DND-41 (cell line): Measurements from ENCODE around the gene MED22.
"Not testable (repeated sequence)": the region's sequence is repeated elsewhere in the genome, so short reads cannot be mapped to it uniquely, and the experiment has no call there.

ENCODE experiments used
- ATAC-seq: fragments of 200-7000 bp; cut with Tn5 transposase; 3 replicates; pipeline ENCODE4 v1.9.1; 2021; ENCODE audit warnings: low read depth; ENCODE audit not compliant: insufficient read depth
- DNase-seq: peaks from one replicate; pipeline ENCODE4 v3.0.0-alpha.2; 2020
- H2AFZ ChIP-seq: 2 replicates; pipeline ENCODE4 v1.6.0; 2012; ENCODE audit warnings: low read depth, low read length
- H3K27ac ChIP-seq: 2 replicates; pipeline ENCODE4 v1.5.1; 2012; ENCODE audit warnings: low read length, inconsistent platforms
- H3K27me3 ChIP-seq: fragments of 200-600 bp; sonication (generic); 2 replicates; pipeline ENCODE4 v1.6.0; 2012; ENCODE audit warnings: low read length, mild to moderate bottlenecking, inconsistent platforms; ENCODE audit not compliant: insufficient read depth, poor library complexity
- H3K36me3 ChIP-seq: 2 replicates; pipeline ENCODE4 v1.5.1; 2012; ENCODE audit warnings: low read length, inconsistent platforms; ENCODE audit not compliant: insufficient read depth
- H3K4me1 ChIP-seq: 2 replicates; pipeline ENCODE4 v1.5.1; 2012; ENCODE audit warnings: mild to moderate bottlenecking, low read length; ENCODE audit not compliant: insufficient read depth
- H3K4me2 ChIP-seq: 2 replicates; pipeline ENCODE4 v1.6.0; 2012; ENCODE audit warnings: mild to moderate bottlenecking, moderate library complexity, low read length, inconsistent platforms; ENCODE audit not compliant: insufficient read depth
- H3K4me3 ChIP-seq, 2 experiments: fragments of 200-600 bp in 1 of 2; shearing (Covaris generic) in 1 of 2; 2 replicates each; pipeline ENCODE4 v1.5.1; 2012 to 2016; ENCODE audit warnings: inconsistent platforms in 2 of 2, low read length in 2 of 2, mild to moderate bottlenecking in 2 of 2, low read depth in 1 of 2, moderate library complexity in 1 of 2
- H3K79me2 ChIP-seq: 2 replicates; pipeline ENCODE4 v1.6.0; 2012; ENCODE audit warnings: low read length, inconsistent platforms; ENCODE audit not compliant: insufficient read depth
- H3K9ac ChIP-seq: 2 replicates; pipeline ENCODE4 v1.6.0; 2012; ENCODE audit warnings: low read depth, mild to moderate bottlenecking, inconsistent platforms, low read length, moderate library complexity
- H3K9me3 ChIP-seq: 2 replicates; pipeline ENCODE4 v1.5.1; 2012; ENCODE audit warnings: low read length, moderate library complexity, mild to moderate bottlenecking, inconsistent platforms; ENCODE audit not compliant: insufficient read depth, severe bottlenecking
- H4K20me1 ChIP-seq: 2 replicates; pipeline ENCODE4 v1.6.0; 2012; ENCODE audit warnings: low read length; ENCODE audit not compliant: insufficient read depth
- CTCF ChIP-seq: IDR thresholded peaks from 2 replicates; pipeline ENCODE4 v1.5.1; 2012; ENCODE audit warnings: borderline replicate concordance, low read length, moderate library complexity, mild to moderate bottlenecking; ENCODE audit not compliant: poor library complexity, severe bottlenecking; ENCODE audit errors: extremely low read depth
- EZH2 ChIP-seq: IDR thresholded peaks from 3 replicates; pipeline ENCODE4 v1.6.1; 2012; ENCODE audit warnings: borderline replicate concordance, low read depth, mild to moderate bottlenecking, moderate library complexity, low read length, inconsistent platforms; ENCODE audit not compliant: severe bottlenecking

MED22 gene

DNA sequence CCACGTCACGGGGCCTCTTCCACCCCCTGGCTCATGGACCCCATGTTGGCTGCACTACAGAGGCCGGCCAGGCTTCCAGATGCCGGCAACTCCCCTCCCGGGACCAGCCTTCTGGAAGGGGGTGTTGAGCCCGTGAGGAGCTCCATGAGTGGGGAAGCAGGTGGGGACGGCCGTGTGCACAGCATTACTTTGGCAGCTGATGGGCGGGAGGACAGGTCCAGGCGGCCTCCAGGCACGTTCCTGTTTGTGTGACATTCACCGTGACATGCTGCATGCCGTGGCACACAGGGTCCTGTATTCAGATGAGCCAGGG lies 43.8 kb downstream of the MED22 start:
- H3K4me3 ChIP-seq, result no peak overlapping the region
- DNase-seq (no peak), ATAC-seq (no peak)
- H3K36me3 ChIP-seq, result no peaks in the 10 kb centered on the region
- no peaks in the 10 kb centered on the region for H4K20me1 ChIP-seq
- H3K27me3 ChIP-seq, result no peaks in the 10 kb centered on the region
- H3K9me3 ChIP-seq, result no peaks in the 10 kb centered on the region
- H2AFZ ChIP-seq, result no peak overlapping the region
- H3K79me2 ChIP-seq, result no peaks in the 10 kb centered on the region
- TF ChIP-seq EZH2 (no peak), CTCF (no peak)
- no peaks in the 10 kb centered on the region for H3K4me1 ChIP-seq
- H3K27ac ChIP-seq, result no peak overlapping the region
- H3K9ac ChIP-seq, result no peak overlapping the region
- no peak overlapping the region for H3K4me2 ChIP-seq

GRCh38 chr9:133303266-133304157 lies 44.4 kb downstream of the MED22 start:
- ATAC-seq, result no peak
- Histone ChIP-seq H4K20me1 (no peaks in the 10 kb centered on the region), H3K9me3 (no peaks in the 10 kb centered on the region), H3K4me3 (no peak overlapping the region), H3K79me2 (no peaks in the 10 kb centered on the region), H2AFZ (no peak overlapping the region), H3K27ac (no peak overlapping the region), H3K9ac (no peak overlapping the region), H3K27me3 (no peaks in the 10 kb centered on the region), H3K4me1 (no peaks in the 10 kb centered on the region), H3K36me3 (no peaks in the 10 kb centered on the region), H3K4me2 (no peak overlapping the region)
- DNase-seq, result no peak
- no peak for TF ChIP-seq CTCF
- TF ChIP-seq EZH2, result no peak

- no peak overlapping the region for H3K4me2 ChIP-seq
- H3K4me1 ChIP-seq, result no peaks in the 10 kb centered on the region
- H3K79me2 ChIP-seq, result no peaks in the 10 kb centered on the region
- no peak overlapping the region for H2AFZ ChIP-seq
- H3K27me3 ChIP-seq, result no peaks in the 10 kb centered on the region
- H3K27ac ChIP-seq, result no peak overlapping the region
- TF ChIP-seq EZH2 (no peak), CTCF (no peak)
- H4K20me1 ChIP-seq, result no peaks in the 10 kb centered on the region
- H3K4me3 ChIP-seq, result no peak overlapping the region
- DNase-seq (no peak), ATAC-seq (no peak)
- no peak overlapping the region for H3K9ac ChIP-seq
- H3K36me3 ChIP-seq, result no peaks in the 10 kb centered on the region
- no peaks in the 10 kb centered on the region for H3K9me3 ChIP-seq
Observed at GRCh38 chr9:133301253-133302230, 46.4 kb downstream of the MED22 start.

GRCh38 chr9:133299996-133300395 lies 47.9 kb downstream of the MED22 start:
- H3K27ac ChIP-seq, ATAC-seq, H3K4me1 ChIP-seq, H4K20me1 ChIP-seq, H3K36me3 ChIP-seq, H3K9ac ChIP-seq, H3K4me3 ChIP-seq, H3K4me2 ChIP-seq, H3K79me2 ChIP-seq, H3K27me3 ChIP-seq, H3K9me3 ChIP-seq, H2AFZ ChIP-seq, DNase-seq: not testable (repeated sequence)
